NB4 (cell line): ENCODE results near the gene TPRA1.

Experiments
- POLR2A ChIP-seq: IDR thresholded peaks from 2 replicates; pipeline ENCODE4 v1.6.1; 2011; ENCODE audit warnings: mild to moderate bottlenecking; ENCODE audit not compliant: insufficient read length; ENCODE audit errors: extremely low read depth
- TF ChIP-seq, protein P1 (sequence below): IDR thresholded peaks from one replicate; pipeline ENCODE4 v1.5.1; 2012; ENCODE audit warnings: low read depth, low read length

DNA sequence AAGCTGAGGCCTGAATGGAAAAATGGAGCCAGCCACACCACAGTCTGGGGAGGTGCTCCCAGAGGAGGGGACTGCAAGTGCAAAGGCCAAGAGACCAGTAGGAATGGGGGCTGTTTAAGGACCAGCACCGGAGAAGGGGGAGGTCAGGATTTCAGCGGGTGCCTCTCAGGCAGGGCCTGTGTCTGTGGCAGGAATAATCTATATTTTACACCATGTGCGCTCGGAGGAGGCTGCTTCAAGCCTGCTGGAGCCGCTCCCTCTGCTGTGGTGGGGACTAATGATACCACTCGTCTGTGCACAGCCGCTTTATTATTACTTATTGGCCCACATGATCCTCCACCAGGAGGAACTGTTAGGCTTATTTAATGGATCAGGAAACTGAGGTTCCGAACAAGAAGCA is 45.3 kb downstream of the TPRA1 start:
- TF ChIP-seq, protein P1, sequence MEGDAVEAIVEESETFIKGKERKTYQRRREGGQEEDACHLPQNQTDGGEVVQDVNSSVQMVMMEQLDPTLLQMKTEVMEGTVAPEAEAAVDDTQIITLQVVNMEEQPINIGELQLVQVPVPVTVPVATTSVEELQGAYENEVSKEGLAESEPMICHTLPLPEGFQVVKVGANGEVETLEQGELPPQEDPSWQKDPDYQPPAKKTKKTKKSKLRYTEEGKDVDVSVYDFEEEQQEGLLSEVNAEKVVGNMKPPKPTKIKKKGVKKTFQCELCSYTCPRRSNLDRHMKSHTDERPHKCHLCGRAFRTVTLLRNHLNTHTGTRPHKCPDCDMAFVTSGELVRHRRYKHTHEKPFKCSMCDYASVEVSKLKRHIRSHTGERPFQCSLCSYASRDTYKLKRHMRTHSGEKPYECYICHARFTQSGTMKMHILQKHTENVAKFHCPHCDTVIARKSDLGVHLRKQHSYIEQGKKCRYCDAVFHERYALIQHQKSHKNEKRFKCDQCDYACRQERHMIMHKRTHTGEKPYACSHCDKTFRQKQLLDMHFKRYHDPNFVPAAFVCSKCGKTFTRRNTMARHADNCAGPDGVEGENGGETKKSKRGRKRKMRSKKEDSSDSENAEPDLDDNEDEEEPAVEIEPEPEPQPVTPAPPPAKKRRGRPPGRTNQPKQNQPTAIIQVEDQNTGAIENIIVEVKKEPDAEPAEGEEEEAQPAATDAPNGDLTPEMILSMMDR = no peak
- no peak for TF ChIP-seq POLR2A
